ENCODE data around the gene DHRS2.

DNA sequence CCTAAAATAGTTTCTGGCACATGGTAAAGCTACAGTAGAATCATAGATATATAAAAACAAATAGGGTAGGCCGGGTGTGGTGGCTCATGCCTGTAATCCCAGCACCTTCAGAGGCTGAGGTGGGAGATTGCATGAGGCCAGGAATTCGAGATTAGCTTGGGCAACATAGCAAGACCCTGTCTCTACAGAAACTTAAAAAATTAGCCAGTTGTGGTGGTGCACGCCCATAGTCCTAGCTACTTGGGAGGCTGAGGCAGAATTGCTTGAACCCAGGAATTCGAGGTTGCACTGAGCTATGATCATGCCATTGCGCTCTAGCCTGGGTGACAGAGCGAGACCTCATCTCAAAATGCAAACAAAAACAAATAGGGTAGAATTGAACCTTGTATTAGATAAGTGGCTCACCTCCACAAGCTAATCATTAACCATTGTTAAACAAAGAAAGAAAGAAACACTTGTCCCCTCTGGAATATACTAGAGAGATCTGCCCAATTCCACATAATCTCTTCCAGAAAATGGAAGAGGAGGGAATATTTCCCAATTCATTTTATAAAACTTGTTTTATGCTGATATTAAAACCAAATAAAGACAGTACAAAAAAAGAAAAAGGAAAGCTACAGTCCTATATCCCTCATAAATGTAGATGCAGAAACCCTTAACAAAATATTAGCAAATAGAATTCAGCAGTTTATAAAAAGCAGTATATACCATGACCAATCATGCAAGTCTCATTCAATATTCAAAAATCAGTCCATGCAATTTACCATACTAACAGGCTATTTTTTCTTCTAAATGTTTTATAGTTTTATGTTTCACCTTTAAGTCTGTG is 22.7 kb upstream of the DHRS2 start:
- TF ChIP-seq, protein P1, sequence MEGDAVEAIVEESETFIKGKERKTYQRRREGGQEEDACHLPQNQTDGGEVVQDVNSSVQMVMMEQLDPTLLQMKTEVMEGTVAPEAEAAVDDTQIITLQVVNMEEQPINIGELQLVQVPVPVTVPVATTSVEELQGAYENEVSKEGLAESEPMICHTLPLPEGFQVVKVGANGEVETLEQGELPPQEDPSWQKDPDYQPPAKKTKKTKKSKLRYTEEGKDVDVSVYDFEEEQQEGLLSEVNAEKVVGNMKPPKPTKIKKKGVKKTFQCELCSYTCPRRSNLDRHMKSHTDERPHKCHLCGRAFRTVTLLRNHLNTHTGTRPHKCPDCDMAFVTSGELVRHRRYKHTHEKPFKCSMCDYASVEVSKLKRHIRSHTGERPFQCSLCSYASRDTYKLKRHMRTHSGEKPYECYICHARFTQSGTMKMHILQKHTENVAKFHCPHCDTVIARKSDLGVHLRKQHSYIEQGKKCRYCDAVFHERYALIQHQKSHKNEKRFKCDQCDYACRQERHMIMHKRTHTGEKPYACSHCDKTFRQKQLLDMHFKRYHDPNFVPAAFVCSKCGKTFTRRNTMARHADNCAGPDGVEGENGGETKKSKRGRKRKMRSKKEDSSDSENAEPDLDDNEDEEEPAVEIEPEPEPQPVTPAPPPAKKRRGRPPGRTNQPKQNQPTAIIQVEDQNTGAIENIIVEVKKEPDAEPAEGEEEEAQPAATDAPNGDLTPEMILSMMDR (IDR thresholded peaks at IDR 0.05): no peak
- TF ChIP-seq POLR2A (IDR thresholded peaks at IDR 0.05): no peak
- no peak for TF ChIP-seq EP300 (IDR thresholded peaks at IDR 0.05)

All from stomach (tissue), 4 donors.